NCI-H526 treated with DMSO at 0.1 percent for 48 hours (cell line): Measurements from ENCODE around the gene TSSK1B.
"Not testable (repeated sequence)": the region's sequence is repeated elsewhere in the genome, so short reads cannot be mapped to it uniquely, and the experiment has no call there.

Experiments
- DNase-seq: peaks from one replicate; lab custom pipeline; 2025; lab: John Stamatoyannopoulos, UW

The TSSK1B gene

GRCh38 chr5:113397986-113398385, 36.8 kb downstream of the TSSK1B start:
- not testable (repeated sequence) for DNase-seq

GRCh38 chr5:113397046-113397445, 37.7 kb downstream of the TSSK1B start:
- no peak for DNase-seq

DNA sequence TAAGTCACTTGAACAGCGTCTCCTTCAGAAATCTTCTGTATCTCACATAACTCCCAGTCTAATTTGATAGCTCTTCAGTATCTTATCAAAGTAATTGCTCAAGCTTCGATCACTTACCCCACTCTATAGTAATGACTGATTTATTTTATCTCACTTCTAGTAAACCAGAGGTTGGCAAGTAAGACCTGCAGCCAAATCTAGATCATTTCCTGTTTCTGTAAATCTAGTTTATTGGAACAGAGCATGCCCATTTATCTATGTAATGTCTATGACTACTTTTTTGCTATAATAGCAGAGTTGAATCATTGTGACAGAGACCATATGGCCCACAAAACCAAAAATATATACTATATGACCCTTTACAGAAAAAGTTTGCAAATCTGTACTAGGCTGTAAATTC, 40.1 kb downstream of the TSSK1B start:
- no peak for DNase-seq

GRCh38 chr5:113390224-113390623, 44.6 kb downstream of the TSSK1B start:
- no peak for DNase-seq

GRCh38 chr5:113389116-113389515, 45.7 kb downstream of the TSSK1B start:
- no peak for DNase-seq

DNA sequence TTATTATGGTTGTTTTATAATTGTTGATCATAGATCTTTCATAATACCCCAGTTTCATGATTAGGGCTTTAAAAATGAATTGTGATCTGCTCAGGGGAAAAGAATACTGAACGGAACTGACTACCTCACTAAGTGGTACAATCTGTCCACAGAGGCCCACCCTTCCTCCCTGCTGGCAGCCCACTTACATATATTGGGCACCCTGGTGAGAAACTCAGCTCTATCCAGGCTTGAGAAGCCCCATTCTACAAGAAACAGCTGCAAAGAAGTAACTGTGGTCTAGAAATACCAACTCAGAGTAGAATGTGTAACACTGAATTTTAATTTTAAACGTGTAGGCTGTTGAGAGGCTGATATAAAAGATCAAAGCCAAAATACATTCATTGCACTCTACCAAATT, 46.9 kb downstream of the TSSK1B start:
- no peak for DNase-seq

DNA sequence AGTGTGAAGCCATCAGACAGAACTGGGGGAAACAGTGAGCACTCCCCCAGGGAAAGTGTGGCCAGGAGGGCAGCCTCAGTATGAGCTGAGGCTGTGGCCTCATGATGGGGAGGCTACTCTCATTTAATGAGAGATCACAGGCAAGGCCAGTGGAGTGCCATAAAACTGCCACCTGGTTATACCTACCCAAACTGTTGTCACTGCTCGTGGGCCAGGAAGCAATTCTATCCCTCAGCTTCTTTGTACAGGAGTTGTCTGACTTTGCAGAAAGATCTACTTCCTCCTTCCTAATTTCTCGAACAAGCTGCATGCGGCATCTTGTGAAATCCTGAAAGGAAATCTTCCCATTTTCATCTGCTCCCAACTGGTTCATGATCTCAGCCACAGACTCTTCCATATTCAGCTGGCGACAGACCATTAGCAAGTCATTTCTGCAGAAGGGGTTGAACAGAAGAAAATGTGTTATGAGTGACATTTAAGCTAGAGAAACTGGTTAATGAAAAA, 50.0 kb downstream of the TSSK1B start:
- DNase-seq: no peak

DNA sequence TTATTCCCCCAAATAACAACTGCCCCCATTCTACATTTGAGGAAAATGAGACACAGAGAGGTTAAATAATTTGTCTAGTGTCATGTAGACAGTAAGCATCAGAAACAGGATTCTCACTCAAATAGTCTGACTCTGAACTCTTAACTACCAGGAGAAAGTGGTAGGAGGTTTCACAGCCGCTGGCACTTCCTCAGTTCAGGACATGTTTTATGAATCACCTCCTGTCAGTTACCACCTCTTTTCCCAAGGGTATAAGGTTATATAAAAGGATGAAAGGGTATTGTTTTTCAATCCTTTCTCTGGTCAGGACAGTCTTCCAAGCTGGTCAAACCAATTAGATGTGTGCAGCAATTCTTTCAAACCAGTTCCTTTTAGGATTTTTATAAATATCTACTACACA, 52.1 kb downstream of the TSSK1B start:
- no peak for DNase-seq
